HepG2 (cell line): ENCODE data around the gene SCUBE1. TPM values are rescaled to one million over a fixed set of nuclear protein-coding genes. Genes with fewer than 3 reads are reported as not detected.

Source experiments
- ATAC-seq: fragments of 200-7000 bp; cut with Tn5 transposase; 3 replicates; pipeline ENCODE4 v1.9.1; 2020; ENCODE audit warnings: mild to moderate bottlenecking, moderate library complexity
- BruUV-seq: library from RNA; stranded (reverse); fragments of 400-500 nt; replicated peaks from 2 replicates; lab custom pipeline; 2021; lab: Mats Ljungman, UMichigan
- CTCF ChIA-PET: fragments of 300-600 bp; formaldehyde crosslinking; extraction: SDS; loops from one replicate; lab custom pipeline; 2021; ENCODE audit warnings: low total read pairs, inconsistent platforms, low intra/inter-chr PET ratio; lab: Yijun Ruan, JAX
- POLR2A ChIA-PET: fragments of 350-600 bp; sonication (Branson Sonifier 250); formaldehyde crosslinking; loops from one replicate; lab custom pipeline; 2020; ENCODE audit warnings: antibody characterized with exemption, inconsistent platforms; lab: Yijun Ruan, JAX
- DNase-seq: peaks from one replicate; pipeline ENCODE4 v3.0.0-alpha.2; 2015; ENCODE audit warnings: low spot score
- FAIRE-seq: peaks from 3 replicates; lab custom pipeline; 2011; peaks lifted over from hg19 to GRCh38; lab: Jason Lieb, UNC
- H2AFZ ChIP-seq: one replicate; pipeline ENCODE4 v1.6.1; 2011; ENCODE audit warnings: low read length, inconsistent platforms
- H3K27ac ChIP-seq: fragments of 300-600 bp; 3 replicates; pipeline ENCODE4 v1.8.0; 2011; ENCODE audit warnings: mixed run types, mild to moderate bottlenecking, mixed read lengths, low read length, inconsistent platforms; ENCODE audit not compliant: insufficient read depth; ENCODE audit errors: extremely low read length
- H3K27me3 ChIP-seq, 2 experiments: fragments of 200-600 bp in 1 of 2; 2 replicates in 1 of 2; 3 replicates in 1 of 2; pipeline versions ENCODE4 v1.6.0 to v1.8.0; 2011; ENCODE audit warnings: low read length in 2 of 2, mild to moderate bottlenecking in 2 of 2, moderate library complexity in 2 of 2, inconsistent platforms in 1 of 2; ENCODE audit not compliant: insufficient read depth in 2 of 2, control insufficient read depth in 1 of 2
- H3K36me3 ChIP-seq, 2 experiments: fragments of 200-600 bp in 1 of 2; replicated peaks in 1 of 2; 2 replicates in 1 of 2; 3 replicates in 1 of 2; pipeline versions ENCODE4 v1.5.1 to v1.8.0; 2011; ENCODE audit warnings: low read length in 2 of 2, inconsistent platforms in 1 of 2; ENCODE audit not compliant: insufficient read depth in 2 of 2, control insufficient read depth in 1 of 2
- H3K4me1 ChIP-seq: 2 replicates; pipeline ENCODE4 v1.5.1; 2012; ENCODE audit warnings: low read length, inconsistent platforms; ENCODE audit not compliant: insufficient read depth
- H3K4me2 ChIP-seq: 2 replicates; pipeline ENCODE4 v1.6.0; 2011; ENCODE audit warnings: low read depth, low read length, inconsistent platforms
- H3K4me3 ChIP-seq, 3 experiments: fragments of 200-600 bp in 1 of 3; sonication (generic), shearing (Covaris generic) in 1 of 3; replicated peaks in 1 of 3; 2 replicates each; pipeline ENCODE4 v1.5.1; 2011 to 2016; ENCODE audit warnings: low read length in 3 of 3, inconsistent platforms in 2 of 3, low read depth in 2 of 3, mild to moderate bottlenecking in 2 of 3, control low read depth in 1 of 3, mixed read lengths in 1 of 3; ENCODE audit not compliant: insufficient read depth in 1 of 3
- H3K79me2 ChIP-seq: one replicate; pipeline ENCODE4 v1.6.1; 2011; ENCODE audit warnings: low read length, inconsistent platforms; ENCODE audit not compliant: insufficient read depth
- H3K9ac ChIP-seq: 2 replicates; pipeline ENCODE4 v1.6.0; 2011; ENCODE audit warnings: mild to moderate bottlenecking, low read depth, low read length, inconsistent platforms; ENCODE audit not compliant: insufficient read depth
- H3K9me3 ChIP-seq: 2 replicates; pipeline ENCODE4 v1.5.1; 2012; ENCODE audit warnings: mild to moderate bottlenecking, low read length
- H4K20me1 ChIP-seq: 2 replicates; pipeline ENCODE4 v1.6.0; 2011; ENCODE audit warnings: inconsistent platforms, mild to moderate bottlenecking, low read length, moderate library complexity; ENCODE audit not compliant: insufficient read depth
- BORCS8-MEF2B ChIP-seq: sonication (generic); formaldehyde crosslinking; IDR thresholded peaks from 2 replicates; pipeline ENCODE4 v1.8.0; 2022; ENCODE audit warnings: mild to moderate bottlenecking, missing genetic modification reagents
- ELF1 ChIP-seq: sonication (generic); formaldehyde crosslinking; IDR thresholded peaks from 2 replicates; pipeline ENCODE4 v1.4.0; 2020; ENCODE audit warnings: missing genetic modification reagents
- ELF3 ChIP-seq: IDR thresholded peaks from 2 replicates; pipeline ENCODE4 v1.6.1; 2016; ENCODE audit warnings: missing genetic modification reagents, missing compliant biosample characterization
- PATZ1 ChIP-seq: sonication (generic); formaldehyde crosslinking; IDR thresholded peaks from 2 replicates; pipeline ENCODE4 v1.4.0; 2020; ENCODE audit warnings: missing genetic modification reagents
- SOX13 ChIP-seq, 3 experiments: fragments of 450-650 bp in 1 of 3; sonication (generic) in 1 of 3; formaldehyde crosslinking in 1 of 3; IDR thresholded peaks in 2 of 3; conservative IDR thresholded peaks in 1 of 3; 2 replicates each; pipeline versions ENCODE4 v1.5.0 to v1.6.1; 2016 to 2020; ENCODE audit warnings: antibody characterized with exemption in 1 of 3, mild to moderate bottlenecking in 1 of 3, missing compliant biosample characterization in 1 of 3, missing genetic modification reagents in 1 of 3, moderate library complexity in 1 of 3
- SOX5 ChIP-seq: IDR thresholded peaks from 2 replicates; pipeline ENCODE4 v1.6.1; 2016; ENCODE audit warnings: borderline replicate concordance
- SOX6 ChIP-seq, 2 experiments: fragments of 450-650 bp in 1 of 2; sonication (generic) in 1 of 2; formaldehyde crosslinking in 1 of 2; IDR thresholded peaks; 2 replicates each; pipeline versions ENCODE4 v1.4.0 to v1.6.1; 2017 to 2020; ENCODE audit warnings: antibody characterized with exemption in 1 of 2, mild to moderate bottlenecking in 1 of 2, missing genetic modification reagents in 1 of 2
- TOPORS ChIP-seq: sonication (generic); formaldehyde crosslinking; IDR thresholded peaks from 2 replicates; pipeline ENCODE4 v1.8.0; 2023; ENCODE audit warnings: mild to moderate bottlenecking, missing genetic modification reagents
- ZFX ChIP-seq: sonication (generic); formaldehyde crosslinking; IDR thresholded peaks from 2 replicates; pipeline ENCODE4 v1.4.0; 2020; ENCODE audit warnings: mild to moderate bottlenecking, low read depth, missing genetic modification reagents, moderate library complexity
- ZNF292 ChIP-seq: sonication (generic); formaldehyde crosslinking; IDR thresholded peaks from 2 replicates; pipeline ENCODE4 v1.8.1; 2022; ENCODE audit warnings: mild to moderate bottlenecking, low read depth, missing genetic modification reagents, borderline replicate concordance
- WGBS: methylation state at CpG from one replicate; pipeline ENCODE4 v1.1.6; 2017; ENCODE audit warnings: low lambda C conversion rate; 5-methylcytosine and 5-hydroxymethylcytosine counted together
- in situ Hi-C: cut with HindIII; loops from 2 replicates; pipeline ENCODE4 v1.10.0; 2017; ENCODE audit warnings: low pct_unique_long_range_greater_than_20kb; ENCODE audit not compliant: extremely low pct_ligation_motif_present
- intact Hi-C: fragments of 100-400 bp; cut with micrococcal nuclease; formaldehyde crosslinking; loops from one replicate; pipeline ENCODE4 v1.10.0; 2022; ENCODE audit not compliant: unreplicated experiment
- polyA plus RNA-seq, 8 experiments: library from polyadenylated mRNA; depleted of rRNA in 3 of 8; stranded (reverse) in 7 of 8; unstranded in 1 of 8; fragments of >200 nt; fragmentation: Illumina TruSeq in 4 of 8; extraction: Trizol in 4 of 8; gene quantifications; 2 replicates each; pipeline versions ENCODE4 v1.2.1 to v1.2.3, GENCODE V29; 2011 to 2016; ENCODE audit warnings: low read depth in 4 of 8, missing spikeins in 1 of 8, mixed read lengths in 1 of 8; ENCODE audit not compliant: insufficient read depth in 1 of 8
- total RNA-seq, 5 experiments: library from RNA; depleted of rRNA; stranded (reverse); fragments of >200 nt; fragmentation: Illumina TruSeq; extraction: Trizol; gene quantifications; 2 replicates each; pipeline ENCODE4 v1.2.3, GENCODE V29; 2016; ENCODE audit warnings: low read depth in 1 of 5
- TF ChIP-seq, protein P1 (sequence below): sonication (generic); formaldehyde crosslinking; IDR thresholded peaks from 2 replicates; pipeline ENCODE4 v1.4.0; 2020; ENCODE audit warnings: mild to moderate bottlenecking, missing genetic modification reagents
- TF ChIP-seq, protein P2 (sequence below): sonication (generic); formaldehyde crosslinking; IDR thresholded peaks from 2 replicates; pipeline ENCODE4 v1.4.0; 2020; ENCODE audit warnings: missing genetic modification reagents, mild to moderate bottlenecking, borderline replicate concordance

The SCUBE1 gene
- total and polyA plus RNA-seq, 2 of the 13 experiments (the other 11 are each of a cell fraction or from before 2014, with no cell fraction given): under 0.01 to 0.05 TPM

DNA sequence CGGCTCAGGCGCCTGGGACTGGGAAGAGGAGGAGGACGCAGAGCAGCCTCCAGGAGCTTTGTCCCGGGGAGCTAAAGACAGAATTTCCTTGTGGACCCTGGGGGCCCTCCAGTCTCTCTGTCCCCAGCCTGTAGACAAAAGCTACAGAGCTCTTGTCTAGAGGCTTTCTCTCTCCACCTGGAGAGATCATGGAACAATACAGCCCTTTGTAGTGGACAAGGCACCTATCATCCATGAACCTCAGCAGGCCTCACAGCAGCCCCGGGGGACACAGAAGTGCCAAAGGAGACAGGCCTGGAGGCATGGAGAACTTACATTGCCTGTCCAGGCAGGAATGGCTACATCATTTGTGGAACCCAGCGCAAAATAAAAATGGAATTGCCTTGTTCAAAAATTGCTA lies 100.5 kb downstream of the SCUBE1 start:
- BruUV-seq: no TSS peak
- no peak overlapping the region for H3K9ac ChIP-seq
- CTCF ChIA-PET: no interaction called here

More for the DNA sequence above, 100.5 kb downstream of the SCUBE1 start:
- WGBS: 38% methylated on average over 3 of the region's 6 CpGs
- H3K36me3 ChIP-seq: no peaks in the 10 kb centered on the region
- no peak overlapping the region for H2AFZ ChIP-seq
- ATAC-seq: peak; percentile 48
- peak; percentile 68 for DNase-seq
- H3K9me3 ChIP-seq: no peaks in the 10 kb centered on the region
- H3K27me3 ChIP-seq: peaks cover 2 to 22% of the 10 kb centered on the region in 2 experiments; a peak in 4 of 5 replicates
- peaks cover 72% of the 10 kb centered on the region for H3K4me1 ChIP-seq
- FAIRE-seq: peak; percentile 77
- no peak overlapping the region for H3K27ac ChIP-seq
- H3K4me2 ChIP-seq: peak overlapping the region; percentile 37
- intact Hi-C loops (no loop called here), in situ Hi-C loops (no loop called here)
- POLR2A ChIA-PET: no interaction called here
- no peaks in the 10 kb centered on the region for H3K79me2 ChIP-seq
- no peak overlapping the region for H3K4me3 ChIP-seq
- no peaks in the 10 kb centered on the region for H4K20me1 ChIP-seq
- TF ChIP-seq ELF3 (CRISPR knock-in tag) (no peak), ZFX (CRISPR knock-in tag) (peak; percentile 32; the same call in 1 of the 2 replicates), PATZ1 (CRISPR knock-in tag) (peak; percentile 38; the same call in 1 of the 2 replicates), TOPORS (no peak), SOX13 (IDR thresholded peaks at IDR 0.05) (0 out of 2 replicates have a peak, but pooled peaks have one; percentile 23), SOX13 (CRISPR knock-in tag; conservative IDR thresholded peaks at IDR 0.05 in 1 of 2, IDR thresholded peaks at IDR 0.05 in 1 of 2) (peak in 1 of 2 experiments; percentile 79; a peak in 2 of 4 replicates), SOX5 (CRISPR knock-in tag) (peak; percentile 27; the same call in 1 of the 2 replicates), SOX6 (IDR thresholded peaks at IDR 0.05) (no peak), SOX6 (CRISPR knock-in tag; IDR thresholded peaks at IDR 0.05) (peak; percentile 46; the same call in 1 of the 2 replicates), ZNF292 (CRISPR knock-in tag) (peak; percentile 8; the same call in 1 of the 2 replicates), BORCS8-MEF2B (CRISPR knock-in tag) (no peak), ELF1 (CRISPR knock-in tag) (no peak)
- TF ChIP-seq, protein P1, sequence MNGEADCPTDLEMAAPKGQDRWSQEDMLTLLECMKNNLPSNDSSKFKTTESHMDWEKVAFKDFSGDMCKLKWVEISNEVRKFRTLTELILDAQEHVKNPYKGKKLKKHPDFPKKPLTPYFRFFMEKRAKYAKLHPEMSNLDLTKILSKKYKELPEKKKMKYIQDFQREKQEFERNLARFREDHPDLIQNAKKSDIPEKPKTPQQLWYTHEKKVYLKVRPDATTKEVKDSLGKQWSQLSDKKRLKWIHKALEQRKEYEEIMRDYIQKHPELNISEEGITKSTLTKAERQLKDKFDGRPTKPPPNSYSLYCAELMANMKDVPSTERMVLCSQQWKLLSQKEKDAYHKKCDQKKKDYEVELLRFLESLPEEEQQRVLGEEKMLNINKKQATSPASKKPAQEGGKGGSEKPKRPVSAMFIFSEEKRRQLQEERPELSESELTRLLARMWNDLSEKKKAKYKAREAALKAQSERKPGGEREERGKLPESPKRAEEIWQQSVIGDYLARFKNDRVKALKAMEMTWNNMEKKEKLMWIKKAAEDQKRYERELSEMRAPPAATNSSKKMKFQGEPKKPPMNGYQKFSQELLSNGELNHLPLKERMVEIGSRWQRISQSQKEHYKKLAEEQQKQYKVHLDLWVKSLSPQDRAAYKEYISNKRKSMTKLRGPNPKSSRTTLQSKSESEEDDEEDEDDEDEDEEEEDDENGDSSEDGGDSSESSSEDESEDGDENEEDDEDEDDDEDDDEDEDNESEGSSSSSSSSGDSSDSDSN: 0 out of 2 replicates have a peak, but pooled peaks have one; percentile 21
- TF ChIP-seq, protein P2, sequence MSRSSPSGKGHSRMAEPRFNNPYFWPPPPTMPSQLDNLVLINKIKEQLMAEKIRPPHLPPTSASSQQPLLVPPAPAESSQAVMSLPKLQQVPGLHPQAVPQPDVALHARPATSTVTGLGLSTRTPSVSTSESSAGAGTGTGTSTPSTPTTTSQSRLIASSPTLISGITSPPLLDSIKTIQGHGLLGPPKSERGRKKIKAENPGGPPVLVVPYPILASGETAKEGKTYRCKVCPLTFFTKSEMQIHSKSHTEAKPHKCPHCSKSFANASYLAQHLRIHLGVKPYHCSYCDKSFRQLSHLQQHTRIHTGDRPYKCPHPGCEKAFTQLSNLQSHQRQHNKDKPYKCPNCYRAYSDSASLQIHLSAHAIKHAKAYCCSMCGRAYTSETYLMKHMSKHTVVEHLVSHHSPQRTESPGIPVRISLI (CRISPR knock-in tag): no peak
- TF ChIP-seq, all 625 proteins: peak for 7
